Naive thymus-derived CD4-positive, alpha-beta T cell (primary cell): ENCODE results near the gene HGFAC. TPM values are rescaled to one million over a fixed set of nuclear protein-coding genes. Genes with fewer than 3 reads are reported as not detected.

Experiments
- ATAC-seq: fragments of 150-1000 bp; cut with Tn5 transposase; 2 replicates; pipeline ENCODE4 v1.10.0; 2021; ENCODE audit warnings: mild to moderate bottlenecking, moderate library complexity
- CTCF ChIA-PET: fragments of 350-600 bp; sonication (Branson Sonifier 250); formaldehyde crosslinking; loops from one replicate; lab custom pipeline; 2021; ENCODE audit warnings: antibody characterized with exemption; lab: Charles Lee
- POLR2A ChIA-PET: fragments of 350-600 bp; sonication (Branson Sonifier 250); formaldehyde crosslinking; loops from one replicate; lab custom pipeline; 2021; ENCODE audit warnings: antibody characterized with exemption, inconsistent platforms; lab: Charles Lee
- DNase-seq, 9 donors: peaks; one replicate each; pipeline versions ENCODE4 v3.0.0 to v3.0.0-alpha.2; 2020 to 2022; ENCODE audit warnings: mixed read lengths in 1 of 9
- H3K27ac ChIP-seq: one replicate; pipeline ENCODE4 v1.7.0; 2013; ENCODE audit warnings: mild to moderate bottlenecking, low read depth, low read length, moderate library complexity
- H3K27me3 ChIP-seq, 2 donors: one replicate each; pipeline ENCODE4 v1.7.0; 2013; ENCODE audit warnings: low read length in 2 of 2, mild to moderate bottlenecking in 2 of 2, moderate library complexity in 2 of 2; ENCODE audit not compliant: control insufficient read depth in 2 of 2, insufficient read depth in 2 of 2
- H3K36me3 ChIP-seq, 3 experiments: 1 replicate in 2 of 3; 2 replicates in 1 of 3; pipeline ENCODE4 v1.7.0; 2013; ENCODE audit warnings: low read length in 3 of 3, mild to moderate bottlenecking in 3 of 3, moderate library complexity in 1 of 3; ENCODE audit not compliant: insufficient read depth in 3 of 3, control insufficient read depth in 2 of 3
- H3K4me1 ChIP-seq, 2 donors: one replicate each; pipeline ENCODE4 v1.7.0; 2013; ENCODE audit warnings: low read length in 2 of 2, mild to moderate bottlenecking in 2 of 2, moderate library complexity in 1 of 2; ENCODE audit not compliant: control insufficient read depth in 2 of 2, insufficient read depth in 2 of 2
- H3K4me3 ChIP-seq: 2 replicates; pipeline ENCODE4 v1.7.0; 2013; ENCODE audit warnings: mild to moderate bottlenecking, low read length
- H3K9me3 ChIP-seq, 3 experiments: 1 replicate in 2 of 3; 2 replicates in 1 of 3; pipeline ENCODE4 v1.7.0; 2013; ENCODE audit warnings: low read length in 3 of 3; ENCODE audit not compliant: control insufficient read depth in 2 of 3
- H3K27ac Mint-ChIP-seq, 9 donors: one replicate each; pipeline ENCODE4 v1.8.0; 2020 to 2022; ENCODE audit warnings: mixed read lengths in 9 of 9, mild to moderate bottlenecking in 8 of 9, moderate library complexity in 5 of 9, inconsistent platforms in 2 of 9
- H3K27me3 Mint-ChIP-seq, 5 donors: one replicate each; pipeline ENCODE4 v1.8.0; 2021 to 2022; ENCODE audit warnings: mixed read lengths in 5 of 5, mild to moderate bottlenecking in 1 of 5
- H3K36me3 Mint-ChIP-seq, 5 donors: one replicate each; pipeline ENCODE4 v1.8.0; 2020 to 2022; ENCODE audit warnings: mixed read lengths in 5 of 5, mild to moderate bottlenecking in 3 of 5, inconsistent platforms in 1 of 5
- H3K4me1 Mint-ChIP-seq, 7 donors: one replicate each; pipeline ENCODE4 v1.8.0; 2020 to 2022; ENCODE audit warnings: mixed read lengths in 7 of 7, mild to moderate bottlenecking in 3 of 7, inconsistent platforms in 1 of 7
- H3K4me3 Mint-ChIP-seq, 10 donors: one replicate each; pipeline ENCODE4 v1.8.0; 2020 to 2022; ENCODE audit warnings: mild to moderate bottlenecking in 10 of 10, mixed read lengths in 10 of 10, moderate library complexity in 6 of 10, inconsistent platforms in 2 of 10
- H3K9me3 Mint-ChIP-seq, 11 donors: one replicate each; pipeline ENCODE4 v1.8.0; 2020 to 2022; ENCODE audit warnings: mixed read lengths in 11 of 11, mild to moderate bottlenecking in 4 of 11, inconsistent platforms in 1 of 11, moderate library complexity in 1 of 11
- intact Hi-C, 2 donors: fragments of 100-400 bp; cut with micrococcal nuclease; formaldehyde crosslinking; loops; one replicate each; pipeline ENCODE4 v1.15.1; 2023
- polyA plus RNA-seq, 2 donors: library from polyadenylated mRNA; unstranded; fragments of 300-500 nt; fragmentation: Illumina TruSeq; gene quantifications; one replicate each; pipeline ENCODE4 v1.2.3, GENCODE V29; 2021
- total RNA-seq, 6 experiments: library from RNA in 5 of 6; stranded (reverse) in 5 of 6; gene quantifications; 1 replicate in 5 of 6; 2 replicates in 1 of 6; pipeline ENCODE4 v1.2.3 and lab custom pipeline; 2021 to 2026

Gene HGFAC
- total and polyA plus RNA-seq, 7 experiments from 2014 or later = 0.54 to 0.82 TPM; not detected in 5

DNA sequence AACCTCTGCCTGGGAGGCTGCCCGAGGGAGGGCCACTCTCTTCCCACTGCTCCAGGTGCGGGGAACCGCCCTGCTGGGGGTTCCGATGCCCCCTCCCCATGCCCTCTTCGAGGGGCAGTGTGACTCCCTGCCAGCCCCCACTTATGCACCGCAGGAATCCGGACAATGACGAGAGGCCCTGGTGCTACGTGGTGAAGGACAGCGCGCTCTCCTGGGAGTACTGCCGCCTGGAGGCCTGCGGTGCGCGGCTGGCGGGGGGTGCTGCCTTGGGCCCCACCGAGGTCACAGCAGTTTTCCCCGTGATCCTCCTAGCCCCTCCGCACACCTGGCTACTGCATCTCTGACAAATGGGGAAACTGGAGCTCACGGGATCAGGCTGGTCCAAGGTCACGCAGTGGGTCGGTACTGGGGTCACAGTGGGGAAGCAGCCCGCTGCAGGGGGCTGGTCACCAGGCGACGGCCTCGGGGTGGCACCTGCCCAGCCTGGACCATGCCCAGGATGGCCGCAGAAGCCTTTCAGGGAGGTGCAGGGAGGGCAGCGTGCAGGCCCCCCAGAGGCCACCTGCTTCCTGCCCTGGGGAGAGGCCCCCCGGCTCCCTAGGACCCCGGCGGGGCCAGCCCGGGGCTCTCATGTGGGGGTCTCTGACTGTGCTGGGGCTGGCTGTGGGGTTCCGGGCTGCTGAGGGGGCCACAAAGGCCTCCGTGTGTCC is 3.5 kb downstream of the HGFAC start:
- Histone ChIP-seq H3K4me3 (no peak overlapping the region), H3K27me3 (no peaks in the 10 kb centered on the region), H3K27ac (no peak overlapping the region), H3K9me3 (no peaks in the 10 kb centered on the region), H3K36me3 (no peaks in the 10 kb centered on the region), H3K4me1 (peaks cover 0 to 7% of the 10 kb centered on the region in 2 donors)
- Mint-ChIP-seq H3K4me3 (no peak overlapping the region), H3K27ac (no peak overlapping the region), H3K9me3 (no peaks in the 10 kb centered on the region), H3K4me1 (peaks cover 0 to 5% (median 0%) of the 10 kb centered on the region in 7 donors), H3K36me3 (no peaks in the 10 kb centered on the region), H3K27me3 (no peaks in the 10 kb centered on the region)
- DNase-seq (no peak), ATAC-seq (no peak)
- intact Hi-C loops = no loop called here
- ChIA-PET CTCF (no interaction called here), POLR2A (no interaction called here)

DNA sequence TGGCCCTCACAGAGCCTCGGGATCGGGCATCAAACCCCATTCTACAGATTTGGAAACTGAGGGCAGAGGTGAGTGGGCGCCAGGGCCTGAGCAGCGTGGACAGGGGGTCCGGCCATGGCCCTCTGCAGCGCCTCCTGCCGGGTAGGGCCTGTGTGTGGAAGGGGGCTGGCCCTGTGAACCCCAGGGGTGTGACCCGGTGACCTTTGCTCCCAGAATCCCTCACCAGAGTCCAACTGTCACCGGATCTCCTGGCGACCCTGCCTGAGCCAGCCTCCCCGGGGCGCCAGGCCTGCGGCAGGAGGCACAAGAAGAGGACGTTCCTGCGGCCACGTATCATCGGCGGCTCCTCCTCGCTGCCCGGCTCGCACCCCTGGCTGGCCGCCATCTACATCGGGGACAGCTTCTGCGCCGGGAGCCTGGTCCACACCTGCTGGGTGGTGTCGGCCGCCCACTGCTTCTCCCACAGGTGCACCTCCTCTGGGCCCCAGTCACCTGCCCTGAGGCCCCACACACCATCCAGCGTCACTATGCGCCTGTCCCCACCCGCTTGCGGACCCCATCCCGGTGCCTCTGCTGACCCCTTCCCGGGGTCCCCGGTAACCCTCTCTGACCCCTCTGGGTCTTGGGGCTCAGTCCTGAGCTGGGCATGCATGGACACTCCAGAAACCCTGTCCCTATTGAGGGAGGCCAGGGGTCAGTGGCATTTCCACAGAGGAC is 4.2 kb downstream of the HGFAC start:
- Histone ChIP-seq H3K36me3 (no peaks in the 10 kb centered on the region), H3K4me1 (peaks cover 0 to 7% of the 10 kb centered on the region in 2 donors), H3K9me3 (no peaks in the 10 kb centered on the region), H3K27ac (no peak overlapping the region), H3K27me3 (no peaks in the 10 kb centered on the region), H3K4me3 (no peak overlapping the region)
- Mint-ChIP-seq H3K27ac (no peak overlapping the region), H3K4me1 (peaks cover 0 to 5% (median 0%) of the 10 kb centered on the region in 7 donors), H3K9me3 (no peaks in the 10 kb centered on the region), H3K36me3 (no peaks in the 10 kb centered on the region), H3K27me3 (no peaks in the 10 kb centered on the region), H3K4me3 (no peak overlapping the region)
- ATAC-seq (no peak), DNase-seq (no peak)
- CTCF ChIA-PET = no interaction called here
- POLR2A ChIA-PET = no interaction called here
- intact Hi-C loops = no loop called here

GRCh38 chr4:3446631-3447320 is 5.0 kb downstream of the HGFAC start:
- H3K27me3 Mint-ChIP-seq = peaks cover 0 to under 1% (median 0%) of the 10 kb centered on the region in 5 donors
- Histone ChIP-seq H3K27ac (no peak overlapping the region), H3K36me3 (no peaks in the 10 kb centered on the region), H3K4me3 (no peak overlapping the region), H3K9me3 (no peaks in the 10 kb centered on the region), H3K27me3 (no peaks in the 10 kb centered on the region), H3K4me1 (peaks cover 0 to 7% of the 10 kb centered on the region in 2 donors)
- intact Hi-C loops = no loop called here
- POLR2A ChIA-PET = no interaction called here
- ATAC-seq = no peak
- peaks cover 0 to 5% (median 0%) of the 10 kb centered on the region in 7 donors for H3K4me1 Mint-ChIP-seq
- H3K27ac Mint-ChIP-seq = no peak overlapping the region
- no peaks in the 10 kb centered on the region for H3K36me3 Mint-ChIP-seq
- DNase-seq = no peak
- H3K4me3 Mint-ChIP-seq = no peak overlapping the region
- no peaks in the 10 kb centered on the region for H3K9me3 Mint-ChIP-seq
- CTCF ChIA-PET = no interaction called here

GRCh38 chr4:3447431-3448395 is 5.9 kb downstream of the HGFAC start:
- H3K4me1 Mint-ChIP-seq = peaks cover 0 to 5% (median 0%) of the 10 kb centered on the region in 7 donors
- intact Hi-C loops = no loop called here
- no peak overlapping the region for H3K27ac Mint-ChIP-seq
- H3K4me1 ChIP-seq = peaks cover 0 to 7% of the 10 kb centered on the region in 2 donors
- no peaks in the 10 kb centered on the region for H3K27me3 ChIP-seq
- no peaks in the 10 kb centered on the region for H3K9me3 Mint-ChIP-seq
- ChIA-PET CTCF (interaction anchor here (1.1 kb wide), 1 partner anchor 101 kb away, joined by 3 read pairs; no protein-coding TSS in a partner anchor), POLR2A (no interaction called here)
- H3K36me3 ChIP-seq = no peaks in the 10 kb centered on the region
- no peak overlapping the region for H3K4me3 ChIP-seq
- no peak overlapping the region for H3K4me3 Mint-ChIP-seq
- peaks cover 0 to 4% (median 0%) of the 10 kb centered on the region in 5 donors for H3K27me3 Mint-ChIP-seq
- DNase-seq (no peak), ATAC-seq (no peak)
- H3K27ac ChIP-seq = no peak overlapping the region
- H3K9me3 ChIP-seq = no peaks in the 10 kb centered on the region
- H3K36me3 Mint-ChIP-seq = no peaks in the 10 kb centered on the region

- H3K4me1 Mint-ChIP-seq = peaks cover 0 to 5% (median 0%) of the 10 kb centered on the region in 7 donors
- intact Hi-C loops = no loop called here
- POLR2A ChIA-PET = no interaction called here
- CTCF ChIA-PET = interaction anchor here (1.1 kb wide), 1 partner anchor 102 kb away, joined by 3 read pairs; no protein-coding TSS in a partner anchor
- Histone ChIP-seq H3K4me3 (no peak overlapping the region), H3K9me3 (no peaks in the 10 kb centered on the region), H3K27me3 (no peaks in the 10 kb centered on the region), H3K27ac (no peak overlapping the region), H3K36me3 (no peaks in the 10 kb centered on the region), H3K4me1 (no peaks in the 10 kb centered on the region)
- no peaks in the 10 kb centered on the region for H3K9me3 Mint-ChIP-seq
- peak overlapping the region in 1 of 9 donors; percentile 46 for H3K27ac Mint-ChIP-seq
- H3K36me3 Mint-ChIP-seq = no peaks in the 10 kb centered on the region
- H3K27me3 Mint-ChIP-seq = peaks cover 0 to 4% (median 0%) of the 10 kb centered on the region in 5 donors
- no peak for ATAC-seq
- H3K4me3 Mint-ChIP-seq = no peak overlapping the region
- DNase-seq = no peak
Observed at GRCh38 chr4:3449047-3449573, 7.3 kb downstream of the HGFAC start.
